ENCODE data around the gene MR1. TPM values are rescaled to one million over a fixed set of nuclear protein-coding genes. Genes with fewer than 3 reads are reported as not detected.

The MR1 gene
- total RNA-seq, 2 donors from 2014 or later: 18.3 to 20.8 TPM

DNA sequence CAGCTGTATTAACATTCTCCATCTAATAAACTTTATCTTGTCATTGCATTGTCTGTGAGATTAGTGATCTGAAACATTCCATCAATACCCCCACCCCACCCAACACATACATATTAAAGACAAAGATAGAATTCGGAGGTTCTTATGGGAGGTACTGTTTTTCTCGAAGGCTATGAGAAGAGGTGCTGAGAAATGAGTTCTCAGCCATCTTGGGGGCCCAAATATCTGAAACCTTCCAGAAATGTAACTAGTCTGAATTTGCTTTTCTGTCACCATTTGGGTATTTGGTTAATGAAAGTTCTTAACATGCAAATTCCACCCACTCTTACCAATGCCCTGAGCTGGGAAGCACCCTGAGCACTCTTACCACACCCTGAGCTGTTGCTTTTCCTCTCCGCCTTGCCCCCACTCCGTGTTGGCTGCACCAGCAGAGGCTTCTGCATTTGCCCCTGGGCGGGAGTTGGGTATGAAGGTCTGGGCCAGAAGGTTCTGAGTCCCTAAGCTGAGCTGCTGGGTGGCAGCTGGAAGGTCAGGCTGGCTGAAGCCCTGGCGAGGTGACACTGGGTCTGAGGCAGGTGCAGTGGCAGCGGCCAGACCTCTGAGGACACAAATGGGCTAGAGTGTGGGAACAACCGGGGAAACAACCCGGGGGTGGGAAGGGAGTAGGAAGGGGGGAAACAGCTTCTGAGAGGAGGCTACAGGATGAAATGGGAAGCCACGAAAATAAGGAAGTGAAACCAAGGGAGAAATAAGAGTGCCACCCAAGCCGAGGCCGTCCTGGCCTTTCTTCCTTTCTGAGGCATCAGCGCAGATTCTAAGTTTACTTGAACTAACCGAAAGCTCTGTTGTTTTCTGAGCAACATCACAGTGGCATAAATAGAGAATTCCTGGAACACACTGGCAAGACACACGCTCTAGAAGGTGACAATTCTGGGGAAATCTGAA lies 28.4 kb downstream of the MR1 start:
- no peaks in the 10 kb centered on the region for H3K9me3 ChIP-seq (ENCODE audit: control insufficient read depth, low read length, poor library complexity, severe bottlenecking)
- Mint-ChIP-seq H3K27me3 (peaks cover 4% of the 10 kb centered on the region), H3K27ac (peak overlapping the region; percentile 94), H3K36me3 (ENCODE audit: low read depth) (peaks cover 4% of the 10 kb centered on the region), H3K4me1 (peaks cover 12% of the 10 kb centered on the region), H3K4me3 (peak overlapping the region; percentile 84)
- peak; percentile 77 for ATAC-seq
- DNase-seq: no peak

DNA sequence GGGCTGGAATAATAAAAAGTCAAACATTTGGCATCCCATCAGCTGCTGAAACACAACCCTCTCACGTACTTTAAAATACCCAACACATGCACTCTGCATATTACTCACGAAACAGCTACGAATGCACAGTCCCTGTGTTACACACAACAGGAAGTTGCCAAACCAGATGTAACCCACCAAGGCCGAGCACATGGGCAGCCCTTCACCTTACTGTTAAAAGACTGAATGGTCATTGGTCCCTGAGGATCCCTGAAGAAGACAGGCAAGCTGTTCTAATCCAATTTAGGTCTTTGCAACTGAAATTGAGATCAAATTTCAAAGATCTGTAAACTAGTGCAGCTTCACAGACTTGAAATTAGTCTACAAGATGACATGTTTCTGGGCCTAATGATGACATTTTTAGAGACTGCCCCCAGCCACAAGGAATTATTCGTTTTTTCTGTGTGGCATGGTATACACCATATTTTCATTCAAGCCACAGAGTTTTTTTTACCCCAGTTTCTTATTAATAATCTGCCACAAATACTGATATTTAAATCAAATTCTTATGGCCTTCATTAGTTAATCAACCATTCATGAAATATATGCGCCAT lies 29.1 kb downstream of the MR1 start:
- Mint-ChIP-seq H3K27ac (peak overlapping the region; percentile 94), H3K4me3 (peak overlapping the region; percentile 84), H3K4me1 (peaks cover 12% of the 10 kb centered on the region), H3K36me3 (ENCODE audit: low read depth) (peaks cover 4% of the 10 kb centered on the region), H3K27me3 (peaks cover 4% of the 10 kb centered on the region)
- ATAC-seq (peak; percentile 71), DNase-seq (no peak)
- H3K9me3 ChIP-seq (ENCODE audit: control insufficient read depth, low read length, poor library complexity, severe bottlenecking): no peaks in the 10 kb centered on the region

DNA sequence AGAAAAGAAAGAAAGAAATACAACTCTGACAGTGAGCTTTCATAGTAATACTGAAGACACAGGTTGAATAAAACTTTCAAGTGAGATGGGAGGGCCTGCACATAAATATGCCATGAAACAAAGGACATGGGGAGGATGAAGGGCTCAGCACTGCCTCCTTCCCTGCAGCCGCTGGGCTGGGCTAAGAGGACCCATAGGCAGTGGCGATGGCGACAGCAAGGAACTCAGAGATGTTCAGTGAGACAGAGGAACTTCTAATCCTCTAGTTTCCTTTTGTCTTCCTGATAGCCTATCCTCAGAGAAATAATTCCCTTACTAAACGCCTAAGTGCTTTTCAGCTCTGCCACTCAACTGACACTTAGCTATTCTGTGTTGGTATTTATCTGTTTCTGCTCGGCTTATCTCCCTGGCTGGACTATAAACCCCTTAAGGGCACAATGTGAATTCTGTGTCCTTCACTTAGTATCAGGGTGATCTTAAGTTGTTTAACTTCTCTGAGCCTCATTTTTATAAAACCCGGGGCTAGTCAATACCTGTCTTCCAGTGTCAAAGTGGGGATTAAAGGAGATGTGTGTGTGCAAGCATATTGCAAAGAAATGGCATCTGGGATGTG lies 30.3 kb downstream of the MR1 start:
- Mint-ChIP-seq H3K27ac (no peak overlapping the region), H3K4me3 (no peak overlapping the region), H3K36me3 (ENCODE audit: low read depth) (peaks cover 3% of the 10 kb centered on the region), H3K27me3 (peaks cover 4% of the 10 kb centered on the region), H3K4me1 (peaks cover 12% of the 10 kb centered on the region)
- no peaks in the 10 kb centered on the region for H3K9me3 ChIP-seq (ENCODE audit: control insufficient read depth, low read length, poor library complexity, severe bottlenecking)
- DNase-seq (no peak), ATAC-seq (no peak)

DNA sequence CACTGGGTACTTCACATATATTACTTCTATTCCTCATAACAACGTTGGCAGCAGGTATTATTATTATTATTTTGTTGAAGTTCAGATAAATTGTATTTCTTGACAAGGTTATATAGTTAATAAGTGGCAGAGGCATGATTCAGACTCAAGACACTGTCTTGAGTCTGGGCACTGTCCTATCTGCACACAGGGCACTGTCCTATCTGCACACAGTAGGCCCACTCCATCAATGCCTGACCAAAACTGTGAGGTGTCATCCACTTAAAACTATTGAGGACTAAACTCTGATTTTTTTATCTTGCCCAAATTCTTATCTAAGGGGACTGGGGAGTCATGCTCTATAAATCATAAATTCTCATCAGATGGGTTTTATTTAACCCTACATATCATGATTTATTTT lies 30.9 kb downstream of the MR1 start:
- Mint-ChIP-seq H3K36me3 (ENCODE audit: low read depth) (peaks cover 2% of the 10 kb centered on the region), H3K27ac (no peak overlapping the region), H3K27me3 (peaks cover 4% of the 10 kb centered on the region), H3K4me1 (peaks cover 12% of the 10 kb centered on the region), H3K4me3 (no peak overlapping the region)
- H3K9me3 ChIP-seq (ENCODE audit: control insufficient read depth, low read length, poor library complexity, severe bottlenecking): no peaks in the 10 kb centered on the region
- ATAC-seq: no peak
- DNase-seq: no peak

DNA sequence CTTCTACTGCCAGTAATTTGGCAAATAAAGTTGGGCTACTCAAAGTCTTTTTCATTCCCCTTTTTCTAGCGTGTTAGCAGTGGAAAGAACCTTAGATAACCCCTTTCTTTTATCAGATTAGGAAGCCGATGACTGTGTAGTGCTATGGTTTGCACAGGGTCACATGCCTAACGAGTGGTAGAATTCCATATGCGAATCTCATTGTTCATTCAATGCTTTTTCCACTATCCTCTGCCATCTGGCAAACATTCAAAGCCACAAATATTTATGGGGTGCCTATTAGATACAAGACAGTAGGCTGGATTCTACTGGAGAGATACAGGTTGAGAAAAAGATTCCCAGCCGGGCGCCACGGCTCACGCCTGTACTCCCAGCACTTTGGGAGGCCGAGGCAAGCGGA lies 39.9 kb downstream of the MR1 start:
- H3K36me3 Mint-ChIP-seq (ENCODE audit: low read depth): peaks cover 3% of the 10 kb centered on the region
- H3K9me3 ChIP-seq (ENCODE audit: control insufficient read depth, low read length, poor library complexity, severe bottlenecking): no peaks in the 10 kb centered on the region
- H3K4me1 Mint-ChIP-seq: peaks cover 2% of the 10 kb centered on the region
- H3K4me3 Mint-ChIP-seq: no peak overlapping the region
- DNase-seq: no peak
- H3K27ac Mint-ChIP-seq: no peak overlapping the region
- H3K27me3 Mint-ChIP-seq: peaks cover 39% of the 10 kb centered on the region
- ATAC-seq: no peak

DNA sequence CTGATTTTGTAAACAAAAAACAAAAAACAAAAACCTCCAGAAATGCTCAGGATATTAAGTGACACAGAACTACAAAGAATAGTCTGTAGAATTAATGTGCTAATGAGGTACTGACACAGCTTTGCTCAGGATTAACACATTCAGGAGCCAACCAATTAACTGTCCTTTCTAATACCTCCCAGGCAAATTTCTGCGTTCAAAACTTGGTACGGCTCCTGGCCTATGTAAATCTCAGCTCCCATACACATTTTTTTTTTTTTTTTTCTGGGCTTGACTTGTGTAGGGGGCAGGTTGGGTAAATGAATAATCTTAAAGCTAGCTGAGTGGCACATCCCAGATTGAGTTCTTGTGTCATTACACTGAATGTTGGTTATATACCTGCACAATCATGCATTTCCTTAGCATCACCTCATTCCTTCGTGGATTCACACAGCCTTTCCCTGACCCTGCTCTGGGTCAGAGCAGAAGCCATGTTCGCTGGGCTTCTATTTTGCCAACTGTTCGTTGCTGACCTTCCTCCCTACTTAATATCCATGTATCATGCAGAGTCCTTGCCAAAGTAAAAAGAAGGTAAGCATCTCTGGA lies 42.1 kb downstream of the MR1 start:
- H3K9me3 ChIP-seq (ENCODE audit: control insufficient read depth, low read length, poor library complexity, severe bottlenecking): no peaks in the 10 kb centered on the region
- Mint-ChIP-seq H3K4me1 (peaks cover 6% of the 10 kb centered on the region), H3K27ac (no peak overlapping the region), H3K4me3 (no peak overlapping the region), H3K36me3 (ENCODE audit: low read depth) (peaks cover 3% of the 10 kb centered on the region), H3K27me3 (peaks cover 49% of the 10 kb centered on the region)
- no peak for DNase-seq
- ATAC-seq: no peak

DNA sequence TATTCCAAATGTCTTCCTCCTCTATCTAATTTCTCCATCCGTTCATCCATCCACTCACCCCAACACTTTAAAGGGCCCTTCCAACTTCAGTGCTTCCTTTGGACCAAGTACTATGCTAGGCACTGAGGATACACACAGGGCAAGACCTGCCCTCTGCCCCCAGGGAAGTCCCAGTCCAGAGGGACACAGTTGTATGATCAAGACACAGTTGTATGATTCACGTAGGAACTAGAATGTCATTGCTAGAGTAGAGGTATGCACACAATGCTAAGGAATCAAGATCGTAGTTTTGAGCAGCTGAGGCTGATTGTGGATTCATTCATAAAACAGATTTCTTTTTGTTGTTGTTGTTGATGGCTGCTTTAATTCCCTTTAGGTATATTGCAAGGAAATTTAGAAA lies 43.1 kb downstream of the MR1 start:
- DNase-seq (no peak), ATAC-seq (no peak)
- H3K9me3 ChIP-seq (ENCODE audit: control insufficient read depth, low read length, poor library complexity, severe bottlenecking): no peaks in the 10 kb centered on the region
- Mint-ChIP-seq H3K27me3 (peaks cover 49% of the 10 kb centered on the region), H3K36me3 (ENCODE audit: low read depth) (peaks cover 3% of the 10 kb centered on the region), H3K27ac (no peak overlapping the region), H3K4me1 (peaks cover 6% of the 10 kb centered on the region), H3K4me3 (no peak overlapping the region)

DNA sequence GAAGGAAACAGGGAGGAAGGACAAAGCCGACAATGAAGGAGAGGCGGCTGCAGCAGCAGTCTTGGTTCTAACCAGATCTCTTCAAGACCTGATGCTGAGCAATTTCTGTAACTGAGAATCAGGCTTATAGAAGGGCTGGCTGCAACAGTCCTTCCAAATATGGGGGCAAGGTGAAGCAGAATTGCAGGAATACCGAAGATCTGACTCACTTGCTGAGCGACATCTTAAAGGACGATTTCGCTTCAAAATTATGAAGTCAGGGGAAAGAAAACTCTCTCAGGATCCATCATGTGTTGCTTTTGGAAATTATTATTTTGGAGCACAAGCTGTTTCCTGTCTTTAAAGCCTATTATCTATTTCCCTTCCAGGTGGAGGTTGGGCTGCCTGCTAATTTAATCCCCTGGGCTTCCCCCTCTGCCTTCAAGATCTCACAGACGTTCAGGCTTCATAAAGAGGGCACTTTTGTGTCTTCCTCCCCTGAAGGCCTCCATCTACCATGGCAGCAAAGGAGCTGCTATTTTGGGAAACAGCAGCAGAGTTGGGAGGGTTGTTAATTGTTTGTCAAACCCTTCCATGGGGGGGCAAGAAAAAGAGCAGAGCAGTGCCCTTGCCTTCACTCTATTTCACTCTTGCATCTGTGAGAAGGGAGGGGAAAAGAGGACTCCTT lies 43.9 kb downstream of the MR1 start:
- H3K9me3 ChIP-seq (ENCODE audit: control insufficient read depth, low read length, poor library complexity, severe bottlenecking): no peaks in the 10 kb centered on the region
- Mint-ChIP-seq H3K27ac (no peak overlapping the region), H3K4me3 (no peak overlapping the region), H3K27me3 (peaks cover 48% of the 10 kb centered on the region), H3K36me3 (ENCODE audit: low read depth) (peaks cover 3% of the 10 kb centered on the region), H3K4me1 (peaks cover 6% of the 10 kb centered on the region)
- DNase-seq (no peak), ATAC-seq (no peak)

DNA sequence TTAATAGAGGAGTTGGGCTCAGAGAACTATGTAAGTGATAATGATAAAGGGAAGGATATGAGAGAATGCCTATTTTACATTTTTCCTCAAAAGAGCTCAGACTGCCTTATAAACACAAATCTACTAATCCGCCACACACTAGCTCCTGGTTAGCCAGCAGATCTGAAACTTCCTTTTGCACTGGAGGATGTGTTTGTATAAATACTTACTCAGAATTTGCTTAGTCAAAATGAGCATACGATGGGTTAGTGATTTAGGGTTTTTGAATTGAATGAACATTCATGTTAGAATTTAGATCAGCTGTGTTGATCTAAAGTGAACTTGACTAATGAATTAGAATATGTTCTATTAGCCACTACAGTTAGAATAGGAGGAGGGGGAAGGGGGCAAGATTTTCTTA lies 45.6 kb downstream of the MR1 start:
- ATAC-seq: no peak
- Mint-ChIP-seq H3K4me3 (no peak overlapping the region), H3K27ac (no peak overlapping the region), H3K27me3 (peaks cover 44% of the 10 kb centered on the region), H3K36me3 (ENCODE audit: low read depth) (peaks cover 3% of the 10 kb centered on the region), H3K4me1 (peaks cover 7% of the 10 kb centered on the region)
- DNase-seq: no peak
- no peaks in the 10 kb centered on the region for H3K9me3 ChIP-seq (ENCODE audit: control insufficient read depth, low read length, poor library complexity, severe bottlenecking)

DNA sequence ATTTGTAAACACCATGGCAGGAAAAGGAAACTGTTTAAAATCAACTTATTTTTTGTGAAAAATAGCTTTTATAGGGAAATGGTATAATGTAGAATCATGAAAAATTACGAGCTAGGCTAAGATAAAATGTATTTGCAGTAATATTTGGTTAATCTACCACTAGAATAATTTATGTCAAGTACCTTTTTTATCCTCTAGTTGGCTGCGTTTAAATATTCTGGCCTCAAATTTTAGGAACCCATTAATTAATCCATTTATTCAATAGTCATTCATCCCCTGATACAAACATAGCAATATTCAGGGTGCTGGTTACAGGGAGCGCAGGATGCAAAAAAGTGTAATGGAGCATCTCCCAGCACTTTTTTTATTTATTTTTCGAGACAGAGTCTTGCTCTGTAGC lies 46.1 kb downstream of the MR1 start:
- ATAC-seq (no peak), DNase-seq (no peak)
- Mint-ChIP-seq H3K27ac (peak overlapping the region; percentile 41), H3K4me3 (no peak overlapping the region), H3K4me1 (peaks cover 9% of the 10 kb centered on the region), H3K27me3 (peaks cover 40% of the 10 kb centered on the region), H3K36me3 (ENCODE audit: low read depth) (peaks cover 3% of the 10 kb centered on the region)
- no peaks in the 10 kb centered on the region for H3K9me3 ChIP-seq (ENCODE audit: control insufficient read depth, low read length, poor library complexity, severe bottlenecking)

DNA sequence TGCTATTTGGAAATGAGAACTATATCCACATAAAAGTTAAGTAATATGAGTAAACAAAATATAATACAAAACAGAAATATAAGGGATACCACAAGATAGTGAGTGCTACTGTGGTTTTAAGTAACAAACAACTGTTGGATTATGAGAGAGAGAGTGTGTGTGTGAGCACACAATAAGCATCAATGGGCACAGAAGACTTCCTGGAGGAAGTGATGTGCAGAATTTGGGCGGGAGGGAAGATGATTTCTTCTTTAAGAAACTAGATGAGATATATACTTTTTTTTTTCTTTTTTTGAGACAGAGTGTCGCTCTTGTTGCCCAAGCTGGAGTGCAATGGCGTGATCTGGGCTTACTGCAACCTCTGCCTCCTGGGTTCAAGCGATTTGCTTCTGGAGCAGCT lies 46.8 kb downstream of the MR1 start:
- peak overlapping the region; percentile 41 for H3K27ac Mint-ChIP-seq
- no peak for ATAC-seq
- DNase-seq: no peak

DNA sequence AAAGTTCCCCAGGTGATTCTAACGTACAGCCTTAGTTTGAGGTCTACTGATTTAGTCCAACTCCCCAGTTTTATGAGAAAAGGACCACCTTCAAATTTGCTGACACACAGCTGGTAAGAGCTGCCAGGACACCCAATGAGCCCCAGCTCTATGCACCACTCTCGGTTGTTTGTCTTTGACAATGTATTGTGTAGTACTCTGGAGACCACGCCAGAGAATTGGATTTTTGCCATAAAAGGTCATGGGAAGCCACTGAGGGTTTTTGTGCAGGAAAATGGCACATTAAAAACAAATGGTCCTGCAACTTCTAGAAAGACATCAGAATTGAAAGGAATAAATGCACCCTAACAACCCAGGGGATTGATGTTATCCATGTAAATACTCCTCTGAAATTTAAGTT lies 47.6 kb downstream of the MR1 start:
- H3K9me3 ChIP-seq (ENCODE audit: control insufficient read depth, low read length, poor library complexity, severe bottlenecking): no peaks in the 10 kb centered on the region
- Mint-ChIP-seq H3K27ac (no peak overlapping the region), H3K4me1 (peaks cover 11% of the 10 kb centered on the region), H3K4me3 (no peak overlapping the region), H3K36me3 (ENCODE audit: low read depth) (peaks cover 3% of the 10 kb centered on the region), H3K27me3 (peaks cover 29% of the 10 kb centered on the region)
- DNase-seq: no peak
- no peak for ATAC-seq

More for the DNA sequence above, 46.8 kb downstream of the MR1 start:
- Mint-ChIP-seq H3K4me1 (peaks cover 11% of the 10 kb centered on the region), H3K4me3 (no peak overlapping the region), H3K27me3 (peaks cover 36% of the 10 kb centered on the region), H3K36me3 (ENCODE audit: low read depth) (peaks cover 3% of the 10 kb centered on the region)
- H3K9me3 ChIP-seq (ENCODE audit: control insufficient read depth, low read length, poor library complexity, severe bottlenecking): no peaks in the 10 kb centered on the region
